ENCODE results near the gene GABRR3. TPM values are rescaled to one million over a fixed set of nuclear protein-coding genes. Genes with fewer than 3 reads are reported as not detected.

GABRR3 gene
- total and polyA plus RNA-seq, 2 experiments from 2014 or later = not detected

- no peaks in the 10 kb centered on the region for H3F3A ChIP-seq (replicated peaks; ENCODE audit: low read depth)
- H3K4me1 Mint-ChIP-seq = no peaks in the 10 kb centered on the region
- H3K4me3 ChIP-seq = no peak overlapping the region
- no peaks in the 10 kb centered on the region for H4K20me1 ChIP-seq (replicated peaks; ENCODE audit: insufficient read depth)
- no peaks in the 10 kb centered on the region for H3K27me3 ChIP-seq (ENCODE audit: insufficient read depth)
- TF ChIP-seq REST (IDR thresholded peaks at IDR 0.05; ENCODE audit: unreplicated experiment) = no peak
- peak; percentile 57 to 65 for TF ChIP-seq CTCF (conservative IDR thresholded peaks at IDR 0.05; ENCODE audit: low read depth in 2 of 2)
- no peak for TF ChIP-seq EZH2 (IDR thresholded peaks at IDR 0.05; ENCODE audit: low read depth, unreplicated experiment)
- H3K27ac ChIP-seq (ENCODE audit: low read depth) = no peak overlapping the region
- H3K9me3 Mint-ChIP-seq = no peaks in the 10 kb centered on the region
- no peaks in the 10 kb centered on the region for H3K79me2 ChIP-seq (replicated peaks; ENCODE audit: insufficient read depth)
- H3K27ac Mint-ChIP-seq = peak overlapping the region; percentile 38; the same call in 1 of the 2 replicates
- ATAC-seq (no peak), DNase-seq (ENCODE audit: low spot score) (peak; percentile 50)
- no peak overlapping the region for H2AFZ ChIP-seq
- H3K36me3 Mint-ChIP-seq (ENCODE audit: low read depth) = no peaks in the 10 kb centered on the region
- H3K36me3 ChIP-seq (ENCODE audit: insufficient read depth) = no peaks in the 10 kb centered on the region
- no peak overlapping the region for H3K4me3 Mint-ChIP-seq
- H3K27me3 Mint-ChIP-seq (ENCODE audit: insufficient read depth, low read depth, poor library complexity) = no peaks in the 10 kb centered on the region
- H3K9me2 ChIP-seq (ENCODE audit: insufficient read depth) = no peaks in the 10 kb centered on the region
- H3K4me1 ChIP-seq (ENCODE audit: insufficient read depth) = no peaks in the 10 kb centered on the region
- no peak overlapping the region for H3K4me2 ChIP-seq
Observed at GRCh38 chr3:98068824-98069223, 33.7 kb upstream of the GABRR3 start.

- Histone ChIP-seq H3K4me2 (no peak overlapping the region), H3K79me2 (replicated peaks; ENCODE audit: insufficient read depth) (no peaks in the 10 kb centered on the region), H3K27me3 (ENCODE audit: insufficient read depth) (no peaks in the 10 kb centered on the region), H3K4me1 (ENCODE audit: insufficient read depth) (peaks cover 5% of the 10 kb centered on the region; the same call in 1 of the 2 replicates), H3K4me3 (no peak overlapping the region), H3K27ac (ENCODE audit: low read depth) (no peak overlapping the region), H3K9me2 (ENCODE audit: insufficient read depth) (0 out of 2 replicates have a peak, but pooled peaks cover 4% of the 10 kb centered on the region), H2AFZ (peak overlapping the region; percentile 60; the same call in 1 of the 2 replicates), H3K36me3 (ENCODE audit: insufficient read depth) (no peaks in the 10 kb centered on the region), H4K20me1 (replicated peaks; ENCODE audit: insufficient read depth) (no peaks in the 10 kb centered on the region), H3F3A (replicated peaks; ENCODE audit: low read depth) (no peaks in the 10 kb centered on the region)
- no peaks in the 10 kb centered on the region for H3K9me3 Mint-ChIP-seq
- H3K36me3 Mint-ChIP-seq (ENCODE audit: low read depth) = no peaks in the 10 kb centered on the region
- no peak overlapping the region for H3K27ac Mint-ChIP-seq
- H3K4me1 Mint-ChIP-seq = peaks cover 6% of the 10 kb centered on the region; the same call in 2 of the 3 replicates
- no peak overlapping the region for H3K4me3 Mint-ChIP-seq
- H3K27me3 Mint-ChIP-seq (ENCODE audit: insufficient read depth, low read depth, poor library complexity) = no peaks in the 10 kb centered on the region
- ATAC-seq = no peak
- no peak for DNase-seq (ENCODE audit: low spot score)
- TF ChIP-seq JUNB (IDR thresholded peaks at IDR 0.05; ENCODE audit: unreplicated experiment) = no peak
- TF ChIP-seq ETS1 (IDR thresholded peaks at IDR 0.05) = no peak
- TF ChIP-seq CREB1 (CRISPR knock-in tag; IDR thresholded peaks at IDR 0.05; ENCODE audit: low read depth) = no peak
- no peak for TF ChIP-seq ZNF114 (CRISPR knock-in tag; IDR thresholded peaks at IDR 0.05)
- no peak for TF ChIP-seq REST (IDR thresholded peaks at IDR 0.05; ENCODE audit: unreplicated experiment)
- no peak for TF ChIP-seq CTCF (conservative IDR thresholded peaks at IDR 0.05; ENCODE audit: low read depth in 2 of 2)
Observed at GRCh38 chr3:98058244-98058960, 23.3 kb upstream of the GABRR3 start.

Measured in GM23338 (cell line).